H1 (cell line): ENCODE results near the gene ZFAND4. TPM values are rescaled to one million over a fixed set of nuclear protein-coding genes. Genes with fewer than 3 reads are reported as not detected.
"Not testable (repeated sequence)": the region's sequence is repeated elsewhere in the genome, so short reads cannot be mapped to it uniquely, and the experiment has no call there.

Experiments used
- CTCF ChIA-PET: fragments of 300-600 bp; sonication (Branson Sonifier 250); formaldehyde crosslinking; loops from one replicate; lab custom pipeline; 2021; ENCODE audit not compliant: partially characterized antibody; lab: Charles Lee
- POLR2A ChIA-PET: fragments of 300-600 bp; sonication (Branson Sonifier 250); formaldehyde crosslinking; loops from one replicate; lab custom pipeline; 2021; ENCODE audit warnings: inconsistent platforms; ENCODE audit not compliant: partially characterized antibody; lab: Charles Lee
- DNase-seq, 2 experiments: peaks; one replicate each; pipeline versions ENCODE4 v3.0.0 to v3.0.0-alpha.2; 2010 to 2022; ENCODE audit warnings: low spot score in 2 of 2, low read depth in 1 of 2, mixed read lengths in 1 of 2
- FAIRE-seq: peaks from 2 replicates; lab custom pipeline; 2011; peaks lifted over from hg19 to GRCh38; lab: Jason Lieb, UNC
- H2AFZ ChIP-seq: 2 replicates; pipeline ENCODE4 v1.8.1; 2012; ENCODE audit warnings: low read length, inconsistent platforms
- H2AK5ac ChIP-seq: 2 replicates; pipeline ENCODE4 v1.6.1; 2013; ENCODE audit warnings: low read depth, low read length
- H2BK120ac ChIP-seq: replicated peaks from 2 replicates; pipeline ENCODE3; 2013; ENCODE audit warnings: low read depth, low read length, inconsistent platforms
- H2BK12ac ChIP-seq: 2 replicates; pipeline ENCODE4 v1.6.1; 2013; ENCODE audit warnings: low read depth, low read length
- H2BK15ac ChIP-seq: 2 replicates; pipeline ENCODE4 v1.6.1; 2013; ENCODE audit warnings: low read length
- H2BK20ac ChIP-seq: 2 replicates; pipeline ENCODE4 v1.6.1; 2013; ENCODE audit warnings: low read length
- H2BK5ac ChIP-seq: 2 replicates; pipeline ENCODE4 v1.6.1; 2013; ENCODE audit warnings: low read depth, low read length
- H3K14ac ChIP-seq: 2 replicates; pipeline ENCODE4 v1.6.1; 2013; ENCODE audit warnings: inconsistent platforms; ENCODE audit not compliant: insufficient read length
- H3K18ac ChIP-seq: 2 replicates; pipeline ENCODE4 v1.6.1; 2013; ENCODE audit warnings: low read length; ENCODE audit errors: extremely low read depth
- H3K23ac ChIP-seq: 2 replicates; pipeline ENCODE4 v1.6.1; 2013; ENCODE audit warnings: inconsistent platforms; ENCODE audit not compliant: insufficient read length
- H3K23me2 ChIP-seq: 2 replicates; pipeline ENCODE4 v1.6.1; 2013; ENCODE audit warnings: low read depth, low read length
- H3K27ac ChIP-seq: 2 replicates; pipeline ENCODE4 v1.6.1; 2011; ENCODE audit warnings: low read depth, low read length, inconsistent platforms
- H3K27me3 ChIP-seq, 4 experiments: replicated peaks in 1 of 4; 1 replicate in 1 of 4; 2 replicates in 3 of 4; pipeline versions ENCODE4 v1.6.1 to v1.8.1; 2011 to 2013; ENCODE audit warnings: low read length in 3 of 4, mild to moderate bottlenecking in 3 of 4, inconsistent platforms in 2 of 4, mixed read lengths in 2 of 4, moderate library complexity in 1 of 4; ENCODE audit not compliant: control insufficient read depth in 3 of 4, insufficient read depth in 3 of 4; ENCODE audit errors: extremely low read depth in 1 of 4
- H3K36me3 ChIP-seq, 4 experiments: 2 replicates each; pipeline versions ENCODE4 v1.6.1 to v1.8.1; 2011 to 2013; ENCODE audit warnings: mild to moderate bottlenecking in 4 of 4, low read length in 3 of 4, moderate library complexity in 2 of 4, control low read depth in 1 of 4, inconsistent platforms in 1 of 4; ENCODE audit not compliant: insufficient read depth in 4 of 4, control insufficient read depth in 2 of 4
- H3K4ac ChIP-seq: replicated peaks from 2 replicates; pipeline ENCODE3; 2013; ENCODE audit warnings: low read length, low read depth, mixed read lengths, inconsistent platforms; ENCODE audit not compliant: insufficient read length
- H3K4me1 ChIP-seq, 4 experiments: replicated peaks in 1 of 4; 1 replicate in 1 of 4; 2 replicates in 3 of 4; pipeline versions ENCODE4 v1.6.1 to v1.8.1; 2011 to 2013; ENCODE audit warnings: low read length in 3 of 4, inconsistent platforms in 2 of 4, mixed read lengths in 1 of 4; ENCODE audit not compliant: insufficient read depth in 4 of 4, control insufficient read depth in 3 of 4
- H3K4me2 ChIP-seq, 2 experiments: 2 replicates each; pipeline versions ENCODE4 v1.6.1 to v1.8.1; 2011 to 2013; ENCODE audit warnings: low read depth in 2 of 2, low read length in 2 of 2, control low read depth in 1 of 2, inconsistent platforms in 1 of 2, mild to moderate bottlenecking in 1 of 2; ENCODE audit not compliant: insufficient read depth in 1 of 2
- H3K4me3 ChIP-seq, 4 experiments: fragments of 200-600, 300-600 bp in 1 of 4; sonication (generic), shearing (Covaris generic), sonication (Bioruptor Twin) in 1 of 4; 2 replicates each; pipeline versions ENCODE4 v1.5.1 to v1.8.1; 2011 to 2016; ENCODE audit warnings: low read length in 4 of 4, low read depth in 3 of 4, control low read depth in 2 of 4, inconsistent platforms in 2 of 4, mild to moderate bottlenecking in 2 of 4, mixed read lengths in 1 of 4, moderate library complexity in 1 of 4; ENCODE audit not compliant: insufficient read depth in 2 of 4; ENCODE audit errors: extremely low read depth in 1 of 4
- H3K56ac ChIP-seq: replicated peaks from 2 replicates; pipeline ENCODE3; 2013; ENCODE audit warnings: low read depth, mild to moderate bottlenecking, mixed read lengths, low read length, inconsistent platforms; ENCODE audit not compliant: insufficient read length
- H3K79me1 ChIP-seq: 2 replicates; pipeline ENCODE4 v1.6.1; 2013; ENCODE audit warnings: low read depth, low read length, control low read depth
- H3K79me2 ChIP-seq, 2 experiments: 2 replicates each; pipeline versions ENCODE4 v1.6.1 to v1.8.1; 2012 to 2013; ENCODE audit warnings: low read length in 2 of 2, mild to moderate bottlenecking in 2 of 2, inconsistent platforms in 1 of 2; ENCODE audit not compliant: insufficient read depth in 2 of 2, control insufficient read depth in 1 of 2
- H3K9ac ChIP-seq, 4 experiments: replicated peaks in 1 of 4; 1 replicate in 1 of 4; 2 replicates in 3 of 4; pipeline versions ENCODE4 v1.6.1 to v1.8.1; 2011 to 2013; ENCODE audit warnings: low read depth in 3 of 4, low read length in 3 of 4, control low read depth in 2 of 4, mild to moderate bottlenecking in 2 of 4, moderate library complexity in 2 of 4, inconsistent platforms in 1 of 4; ENCODE audit errors: extremely low read depth in 1 of 4
- H3K9me3 ChIP-seq, 2 experiments: 2 replicates each; pipeline versions ENCODE4 v1.6.1 to v1.8.1; 2012 to 2013; ENCODE audit warnings: mild to moderate bottlenecking in 2 of 2, moderate library complexity in 2 of 2, control low read depth in 1 of 2, inconsistent platforms in 1 of 2, low read depth in 1 of 2, low read length in 1 of 2, mixed read lengths in 1 of 2; ENCODE audit not compliant: insufficient read depth in 2 of 2
- H4K20me1 ChIP-seq, 2 experiments: replicated peaks in 1 of 2; 2 replicates each; pipeline versions ENCODE3 to v1.8.1; 2011 to 2013; ENCODE audit warnings: inconsistent platforms in 2 of 2, low read length in 2 of 2, mild to moderate bottlenecking in 1 of 2; ENCODE audit not compliant: insufficient read depth in 2 of 2, control insufficient read depth in 1 of 2
- H4K5ac ChIP-seq: 2 replicates; pipeline ENCODE4 v1.6.1; 2013; ENCODE audit warnings: low read length, low read depth, mixed read lengths, inconsistent platforms; ENCODE audit not compliant: insufficient read length
- H4K8ac ChIP-seq: 2 replicates; pipeline ENCODE4 v1.8.0; 2013; ENCODE audit warnings: mild to moderate bottlenecking, moderate library complexity, low read length, inconsistent platforms; ENCODE audit not compliant: insufficient read depth; ENCODE audit errors: extremely low read depth
- H4K91ac ChIP-seq: replicated peaks from 2 replicates; pipeline ENCODE3; 2013; ENCODE audit warnings: low read length, mixed read lengths, inconsistent platforms; ENCODE audit not compliant: insufficient read length
- ASH2L ChIP-seq: fragments of 200-600, 300-600 bp; sonication (generic); IDR thresholded peaks from one replicate; pipeline ENCODE4 v1.7.1; 2017; ENCODE audit warnings: low read length
- GABPA ChIP-seq: IDR thresholded peaks from 2 replicates; pipeline ENCODE4 v1.6.1; 2011; ENCODE audit warnings: mild to moderate bottlenecking, low read length, moderate library complexity, borderline replicate concordance; ENCODE audit not compliant: insufficient read depth
- HDAC2 ChIP-seq, 2 experiments: fragments of 300-600 bp in 1 of 2; sonication (generic) in 1 of 2; IDR thresholded peaks; 2 replicates each; pipeline ENCODE4 v1.6.1; 2011 to 2012; ENCODE audit warnings: low read depth in 2 of 2, low read length in 2 of 2, mild to moderate bottlenecking in 2 of 2, moderate library complexity in 2 of 2, borderline replicate concordance in 1 of 2, inconsistent platforms in 1 of 2
- NANOG ChIP-seq: IDR thresholded peaks from 2 replicates; pipeline ENCODE4 v1.6.1; 2011; ENCODE audit warnings: low read length, low read depth, mild to moderate bottlenecking, inconsistent platforms; ENCODE audit not compliant: insufficient read depth, poor library complexity, severe bottlenecking
- PHF8 ChIP-seq: fragments of 200-600 bp; sonication (generic); conservative IDR thresholded peaks from 2 replicates; pipeline ENCODE4 v1.7.1; 2012; ENCODE audit warnings: low read depth, mild to moderate bottlenecking, inconsistent platforms, low read length, moderate library complexity
- POLR2AphosphoS5 ChIP-seq: IDR thresholded peaks from 2 replicates; pipeline ENCODE4 v1.6.1; 2011; ENCODE audit warnings: low read depth, low read length
- SIRT6 ChIP-seq: IDR thresholded peaks from one replicate; pipeline ENCODE4 v1.7.1; 2012; ENCODE audit warnings: low read length, inconsistent platforms
- SIX5 ChIP-seq: IDR thresholded peaks from 2 replicates; pipeline ENCODE4 v1.6.1; 2011; ENCODE audit warnings: mild to moderate bottlenecking, low read depth, low read length
- SP1 ChIP-seq: IDR thresholded peaks from 2 replicates; pipeline ENCODE4 v1.6.1; 2011; ENCODE audit warnings: low read depth, low read length
- YY1 ChIP-seq: IDR thresholded peaks from 2 replicates; pipeline ENCODE4 v1.6.1; 2011; ENCODE audit warnings: low read depth, mild to moderate bottlenecking, low read length
- WGBS, 2 experiments: shearing (Covaris generic) in 1 of 2; methylation state at CpG; one replicate each; pipeline versions ENCODE4 v1.1.6 to v1.1.7; 2013 to 2015; ENCODE audit warnings: low lambda C conversion rate in 2 of 2, mixed read lengths in 2 of 2, inconsistent platforms in 1 of 2, low coverage in 1 of 2, missing lambda C conversion rate in 1 of 2; ENCODE audit not compliant: insufficient replicate concordance in 2 of 2, insufficient coverage in 1 of 2, insufficient read length in 1 of 2; ENCODE audit errors: extremely low coverage in 1 of 2, missing lambda C conversion rate in 1 of 2; 5-methylcytosine and 5-hydroxymethylcytosine counted together
- polyA plus RNA-seq, 7 experiments: library from polyadenylated mRNA; depleted of rRNA in 3 of 7; stranded (reverse) in 5 of 7; unstranded in 2 of 7; fragments of >200 nt in 5 of 7; fragments of 200-250 nt in 2 of 7; gene quantifications; 1 replicate in 5 of 7; 2 replicates in 1 of 7; 4 replicates in 1 of 7; pipeline versions ENCODE4 v1.2.1 to v1.2.3, GENCODE V29; 2011 to 2013; ENCODE audit warnings: missing spikeins in 2 of 7, mixed read lengths in 2 of 7
- total RNA-seq: library from RNA; stranded (reverse); fragmentation: NEBNext Ultra II Directional; extraction: Animal tissue kit (Norgen Biotek cat#: 25700); gene quantifications from 2 replicates; pipeline ENCODE4 v1.2.1, GENCODE V29; 2021

ZFAND4 gene
- total and polyA plus RNA-seq, 2 of the 8 experiments (the other 6 are each of a cell fraction or from before 2014, with no cell fraction given): 2.8 to 17.8 TPM

- TF ChIP-seq PHF8 (no peak; the same call in 1 of the 2 replicates), SIRT6 (no peak), SP1 (no peak), POLR2AphosphoS5 (no peak), ASH2L (no peak), NANOG (no peak), HDAC2 (IDR thresholded peaks at IDR 0.05; ENCODE audit: borderline replicate concordance in 1 of 2, low read depth in 2 of 2, low read length in 2 of 2) (peak in 1 of 2 experiments; percentile 96; a peak in 2 of 4 replicates), SIX5 (no peak), GABPA (no peak), YY1 (no peak)
Measured at GRCh38 chr10:45673074-45673648, 589 bp upstream of the ZFAND4 start (continued).

GRCh38 chr10:45671300-45671699 lies 1.3 kb downstream of the ZFAND4 start:
- H3K27me3 ChIP-seq, H2AFZ ChIP-seq: not testable (repeated sequence)

More at GRCh38 chr10:45671300-45671699, 1.3 kb downstream of the ZFAND4 start:
- CTCF ChIA-PET: interaction anchor here (0.7 to 1.8 kb wide), 6 partner anchors 75 to 437 kb away, joined by 3 to 10 read pairs (median 5); no protein-coding TSS in a partner anchor
- H4K8ac ChIP-seq, H3K4me1 ChIP-seq, H3K23me2 ChIP-seq, H3K4ac ChIP-seq, H4K91ac ChIP-seq, H2BK20ac ChIP-seq, H2BK12ac ChIP-seq, H3K18ac ChIP-seq, H3K9me3 ChIP-seq, H3K56ac ChIP-seq, H4K20me1 ChIP-seq, DNase-seq, H2BK120ac ChIP-seq, H3K79me1 ChIP-seq, H2BK15ac ChIP-seq, H3K27ac ChIP-seq, FAIRE-seq, H3K36me3 ChIP-seq, H2BK5ac ChIP-seq, H2AK5ac ChIP-seq, H3K14ac ChIP-seq, H3K23ac ChIP-seq, H4K5ac ChIP-seq: not testable (repeated sequence)
- peak overlapping the region; percentile 67 to 98 (median 95); a peak in 7 of 8 replicates for H3K4me3 ChIP-seq
- peak overlapping the region in 2 of 4 experiments; percentile 84 to 86; a peak in 3 of 7 replicates for H3K9ac ChIP-seq
- H3K4me2 ChIP-seq: peak overlapping the region; percentile 87 to 96
- WGBS, 2 experiments: 78% methylated on average over 4 of the region's 4 CpGs; no CpG with 5 or more reads in 1 of the 2 experiments
- H3K79me2 ChIP-seq: peaks cover 0 to 47% of the 10 kb centered on the region in 2 experiments; a peak in 2 of 4 replicates
- POLR2A ChIA-PET: interaction anchor here (1.6 kb wide), 1 partner anchor 77 kb away, joined by 4 read pairs; no protein-coding TSS in a partner anchor
